Epithelial cell of proximal tubule (primary cell): ENCODE results near the gene EFEMP2. TPM values are rescaled to one million over a fixed set of nuclear protein-coding genes. Genes with fewer than 3 reads are reported as not detected.

ENCODE experiments used
- DNase-seq: peaks from one replicate; pipeline ENCODE4 v3.0.0-alpha.2; 2011; ENCODE audit warnings: low read depth
- H3K4me3 ChIP-seq: 2 replicates; pipeline ENCODE4 v1.5.1; 2011; ENCODE audit warnings: low read depth, mild to moderate bottlenecking, low read length
- total RNA-seq: library from RNA; depleted of rRNA; stranded (reverse); fragments of >200 nt; gene quantifications from 2 replicates; pipeline ENCODE4 v1.2.3, GENCODE V29; 2015
- TF ChIP-seq, protein P1 (sequence below): conservative IDR thresholded peaks from 2 replicates; pipeline ENCODE4 v1.5.1; 2012; ENCODE audit warnings: low read depth, mild to moderate bottlenecking, low read length

EFEMP2 gene
- total RNA-seq, 1 donor from 2014 or later: 94.7 TPM

GRCh38 chr11:65868907-65869306 is 3.7 kb downstream of the EFEMP2 start:
- H3K4me3 ChIP-seq: no peak overlapping the region
- no peak for DNase-seq
- TF ChIP-seq, protein P1, sequence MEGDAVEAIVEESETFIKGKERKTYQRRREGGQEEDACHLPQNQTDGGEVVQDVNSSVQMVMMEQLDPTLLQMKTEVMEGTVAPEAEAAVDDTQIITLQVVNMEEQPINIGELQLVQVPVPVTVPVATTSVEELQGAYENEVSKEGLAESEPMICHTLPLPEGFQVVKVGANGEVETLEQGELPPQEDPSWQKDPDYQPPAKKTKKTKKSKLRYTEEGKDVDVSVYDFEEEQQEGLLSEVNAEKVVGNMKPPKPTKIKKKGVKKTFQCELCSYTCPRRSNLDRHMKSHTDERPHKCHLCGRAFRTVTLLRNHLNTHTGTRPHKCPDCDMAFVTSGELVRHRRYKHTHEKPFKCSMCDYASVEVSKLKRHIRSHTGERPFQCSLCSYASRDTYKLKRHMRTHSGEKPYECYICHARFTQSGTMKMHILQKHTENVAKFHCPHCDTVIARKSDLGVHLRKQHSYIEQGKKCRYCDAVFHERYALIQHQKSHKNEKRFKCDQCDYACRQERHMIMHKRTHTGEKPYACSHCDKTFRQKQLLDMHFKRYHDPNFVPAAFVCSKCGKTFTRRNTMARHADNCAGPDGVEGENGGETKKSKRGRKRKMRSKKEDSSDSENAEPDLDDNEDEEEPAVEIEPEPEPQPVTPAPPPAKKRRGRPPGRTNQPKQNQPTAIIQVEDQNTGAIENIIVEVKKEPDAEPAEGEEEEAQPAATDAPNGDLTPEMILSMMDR: no peak

GRCh38 chr11:65868076-65868667 is 4.4 kb downstream of the EFEMP2 start:
- H3K4me3 ChIP-seq: no peak overlapping the region
- DNase-seq: no peak
- TF ChIP-seq, protein P1: no peak

- TF ChIP-seq, protein P1: no peak
- DNase-seq: no peak
- no peak overlapping the region for H3K4me3 ChIP-seq
These were observed 5.1 kb downstream of the EFEMP2 start for GRCh38 chr11:65867284-65868071.

DNA sequence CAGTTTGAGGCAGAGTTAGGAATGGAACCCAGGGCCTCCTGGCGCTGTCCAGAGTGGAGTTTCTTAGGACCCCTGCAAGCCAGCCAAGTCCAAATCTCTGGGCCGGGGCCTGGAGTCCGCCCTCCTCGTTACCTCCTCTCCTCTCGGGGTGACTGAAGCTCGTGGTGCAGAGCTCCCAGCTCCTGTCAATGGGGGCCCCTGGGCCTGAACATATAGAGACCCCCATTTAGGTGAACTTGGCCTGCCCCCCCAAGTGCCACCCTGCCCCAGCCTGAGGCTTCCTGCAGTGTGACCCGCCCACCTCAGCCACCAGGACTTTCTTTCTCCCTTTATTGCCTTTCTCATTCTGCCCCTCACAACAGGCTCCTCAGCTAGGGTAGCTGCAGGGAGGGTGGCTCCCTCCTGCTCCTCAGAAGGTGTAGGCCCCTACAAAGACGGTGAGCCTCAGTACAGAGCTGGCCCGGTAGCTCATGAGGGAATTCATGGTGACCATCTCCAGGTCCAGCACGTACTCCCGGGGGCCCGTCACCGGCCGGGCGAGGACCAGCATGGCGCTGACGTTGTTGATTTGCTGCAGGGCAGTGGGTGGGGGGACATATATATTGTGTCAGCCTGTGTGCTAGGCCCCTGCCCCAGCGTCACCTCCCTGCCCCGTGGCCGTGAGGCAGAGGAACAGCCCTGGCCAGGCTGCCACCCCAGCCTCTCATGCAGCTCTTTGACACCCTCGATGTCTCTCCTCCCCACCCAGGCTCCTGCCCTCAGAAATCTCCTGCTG is 5.9 kb downstream of the EFEMP2 start:
- no peak overlapping the region for H3K4me3 ChIP-seq
- TF ChIP-seq, protein P1: no peak
- DNase-seq: no peak

GRCh38 chr11:65865550-65866172 is 6.9 kb downstream of the EFEMP2 start:
- no peak overlapping the region for H3K4me3 ChIP-seq
- TF ChIP-seq, protein P1: no peak
- DNase-seq: no peak

DNA sequence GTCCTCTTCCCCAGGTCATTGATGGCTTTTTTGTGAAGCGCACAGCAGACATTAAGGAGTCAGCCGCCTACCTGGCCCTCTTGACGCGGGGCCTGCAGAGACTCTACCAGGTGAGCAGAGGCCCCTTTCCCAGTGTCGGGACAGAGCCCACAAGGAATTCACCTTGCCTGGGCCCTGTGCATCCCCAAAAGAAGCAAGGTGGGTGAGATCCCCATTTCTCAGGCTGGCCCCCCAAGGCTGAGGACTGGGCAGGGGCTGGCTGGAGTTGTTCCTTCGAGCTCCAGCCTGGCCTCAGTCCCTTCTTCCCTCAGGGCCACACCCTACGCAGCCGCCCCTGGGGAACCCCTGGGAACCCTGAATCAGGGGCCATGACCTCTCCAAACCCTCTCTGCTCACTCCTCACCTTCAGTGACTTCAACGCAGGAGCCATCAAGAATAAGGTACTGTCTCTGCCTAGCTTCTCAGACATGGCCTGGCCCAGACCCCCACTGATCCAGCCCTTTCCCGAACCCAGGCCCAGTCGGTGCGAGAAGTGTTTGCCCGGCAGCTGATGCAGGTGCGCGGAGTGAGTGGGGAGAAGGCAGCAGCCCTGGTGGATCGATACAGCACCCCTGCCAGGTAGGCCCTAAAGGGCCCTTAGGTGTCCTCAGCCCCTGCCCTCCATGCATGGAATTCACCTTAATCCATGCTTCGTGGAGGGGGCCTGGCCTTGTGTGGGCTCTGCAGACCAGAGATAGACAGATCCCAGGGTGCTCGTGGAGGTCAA is 7.7 kb downstream of the EFEMP2 start:
- TF ChIP-seq, protein P1: no peak
- DNase-seq: no peak
- no peak overlapping the region for H3K4me3 ChIP-seq
